ENCODE measurements around the gene PLEKHA4.
"Not testable (repeated sequence)": the region's sequence is repeated elsewhere in the genome, so short reads cannot be mapped to it uniquely, and the experiment has no call there.

Gene PLEKHA4

DNA sequence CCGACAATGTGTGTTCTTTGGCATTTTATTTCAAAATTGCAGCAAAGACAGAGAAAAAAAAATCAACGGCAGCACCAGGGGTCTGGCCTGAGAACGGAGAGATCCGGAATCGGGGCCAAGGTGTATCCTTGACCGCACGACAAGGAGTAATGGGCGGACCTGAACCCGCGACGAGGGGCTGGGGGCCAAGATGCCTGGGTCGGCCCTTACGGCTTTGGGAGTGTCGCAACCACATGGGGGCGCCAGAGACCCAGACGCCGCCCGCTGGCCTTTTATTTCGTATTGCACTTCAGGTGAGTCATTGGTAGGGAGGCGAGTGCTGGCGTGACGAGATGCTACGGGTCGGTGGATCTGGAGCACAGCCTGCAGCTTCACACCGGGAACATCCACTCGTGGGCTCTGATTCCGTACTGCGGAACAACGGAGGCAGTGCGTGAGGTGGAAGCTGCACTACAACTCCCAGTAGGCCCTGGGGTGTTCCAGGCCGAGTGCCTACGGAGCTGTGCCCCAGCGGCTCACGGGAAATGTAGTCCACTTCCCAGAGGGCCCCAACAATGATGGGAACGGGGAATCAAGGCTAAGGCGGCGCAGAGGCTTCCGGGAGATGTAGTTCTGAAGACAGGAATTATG lies 73.2 kb downstream of the PLEKHA4 start:
- peak; percentile 57 for DNase-seq

DNA sequence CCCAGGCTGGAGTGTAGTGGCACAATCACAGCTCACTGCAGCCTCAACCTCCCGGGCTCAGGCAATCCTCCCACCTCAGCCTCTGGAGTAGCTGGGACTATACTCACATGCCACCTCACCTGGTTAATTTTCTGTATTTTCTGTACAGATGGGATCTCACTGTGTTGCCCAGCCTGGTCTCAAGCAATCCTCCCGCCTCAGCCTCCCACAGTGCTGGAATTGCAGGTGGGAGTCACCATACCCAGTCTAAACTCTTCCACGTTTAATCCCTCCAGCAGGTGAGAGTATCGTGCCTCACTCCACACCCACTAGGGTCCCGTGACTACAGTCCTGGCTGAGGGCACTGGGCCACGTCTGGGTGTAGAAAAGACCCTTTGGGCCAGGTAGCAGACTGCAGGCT lies 74.1 kb downstream of the PLEKHA4 start:
- DNase-seq, result no peak

- DNase-seq, result no peak
Observed at GRCh38 chr19:48793271-48793670, 75.1 kb downstream of the PLEKHA4 start.

DNA sequence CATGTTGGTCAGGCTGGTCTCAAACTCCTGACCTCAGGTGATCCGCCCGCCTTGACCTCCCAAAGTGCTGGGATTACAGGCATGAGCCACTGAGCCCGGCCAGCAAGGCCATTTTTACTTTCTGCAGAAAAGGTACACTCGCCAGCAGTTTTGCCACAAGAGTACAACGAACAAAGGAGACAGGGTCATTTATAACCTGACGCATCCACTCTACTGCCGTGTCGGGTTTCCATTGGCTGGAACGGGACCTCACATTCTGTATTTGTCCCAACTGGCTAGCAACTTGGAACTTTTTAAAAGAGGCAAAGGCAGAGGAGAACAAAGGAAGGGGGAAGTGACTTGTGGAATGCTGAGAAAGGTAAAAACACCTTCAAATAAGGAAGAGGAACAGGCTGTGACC lies 81.1 kb downstream of the PLEKHA4 start:
- not testable (repeated sequence) for DNase-seq
